HG03196 (cell line): Measurements from ENCODE around the gene XRRA1.

Source experiments
- ATAC-seq: cut with Tn5 transposase; IDR thresholded peaks from one replicate; pipeline ENCODE4 v1.9.1; 2021; ENCODE audit not compliant: unreplicated experiment

The XRRA1 gene

GRCh38 chr11:74950374-74950969, 1.6 kb upstream of the XRRA1 start:
- ATAC-seq, result no peak

DNA sequence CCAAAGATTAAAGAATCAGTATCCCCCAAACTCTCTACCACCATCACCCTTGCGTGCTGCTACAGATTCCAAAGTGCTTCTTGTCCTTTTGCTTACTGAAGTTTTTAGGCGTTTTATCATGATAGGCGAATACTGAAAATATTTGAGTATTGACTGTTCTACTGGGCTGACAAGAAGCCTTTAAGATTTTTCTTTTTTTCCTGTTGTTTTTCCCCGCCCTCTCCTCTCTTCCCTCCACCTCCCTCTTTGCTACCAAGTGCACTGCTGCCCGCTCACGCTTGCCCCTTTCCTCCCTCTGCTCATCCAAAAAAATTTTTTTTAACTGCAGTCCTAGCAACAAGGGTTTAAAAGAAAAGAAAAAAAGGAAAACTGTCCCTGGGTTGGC, 854 bp upstream of the XRRA1 start:
- no peak for ATAC-seq

DNA sequence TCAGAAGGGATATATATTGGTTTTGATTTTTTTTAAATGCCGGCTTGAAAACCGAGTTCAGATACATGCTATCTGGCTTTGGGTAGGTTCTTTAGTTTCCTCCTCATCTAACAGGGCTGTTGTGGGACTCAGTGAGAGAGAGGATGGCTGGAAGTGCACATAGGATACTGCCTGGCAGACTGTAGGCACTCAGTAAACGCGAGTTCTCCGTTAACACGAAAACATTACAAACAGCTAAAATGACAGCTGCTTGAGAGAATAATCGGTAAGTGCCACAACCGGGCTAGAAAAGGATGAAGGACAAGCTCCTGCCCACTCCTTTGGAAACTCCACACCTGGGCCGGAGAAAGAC, 369 bp downstream of the XRRA1 start:
- peak; percentile 15 for ATAC-seq

DNA sequence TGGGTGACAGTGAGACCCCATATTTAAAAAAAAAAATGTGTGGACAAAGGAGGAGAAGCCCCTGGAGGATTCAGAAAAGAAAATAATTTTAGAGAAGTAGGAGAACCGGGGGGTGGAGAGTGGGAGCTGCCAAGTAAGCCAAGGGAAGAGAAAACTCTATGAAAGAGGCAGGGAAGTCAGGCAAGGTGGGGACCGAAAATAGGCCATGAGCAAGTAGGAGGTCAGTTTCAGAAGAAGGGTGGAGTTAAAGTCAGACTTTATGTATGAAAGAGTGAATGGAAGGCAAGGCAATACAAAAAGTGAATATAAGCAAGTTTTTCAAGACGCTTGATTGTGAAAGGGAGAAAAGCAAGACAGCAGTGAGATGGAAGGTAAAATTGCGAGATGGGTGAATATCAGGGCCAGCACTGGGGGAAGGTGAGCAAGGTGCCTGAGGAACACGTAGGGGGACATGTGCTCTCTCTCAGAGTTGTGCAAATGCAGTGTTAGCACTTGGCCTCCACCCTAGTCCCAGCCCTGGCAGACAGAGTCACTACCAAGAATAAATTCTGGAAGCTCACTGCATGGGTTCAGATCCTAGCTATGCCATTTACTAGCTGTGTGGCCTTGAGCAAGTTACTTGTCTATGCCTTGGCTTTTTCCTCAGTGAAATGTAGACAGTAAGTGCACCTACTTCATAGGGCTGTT, 6.7 kb downstream of the XRRA1 start:
- ATAC-seq, result no peak

DNA sequence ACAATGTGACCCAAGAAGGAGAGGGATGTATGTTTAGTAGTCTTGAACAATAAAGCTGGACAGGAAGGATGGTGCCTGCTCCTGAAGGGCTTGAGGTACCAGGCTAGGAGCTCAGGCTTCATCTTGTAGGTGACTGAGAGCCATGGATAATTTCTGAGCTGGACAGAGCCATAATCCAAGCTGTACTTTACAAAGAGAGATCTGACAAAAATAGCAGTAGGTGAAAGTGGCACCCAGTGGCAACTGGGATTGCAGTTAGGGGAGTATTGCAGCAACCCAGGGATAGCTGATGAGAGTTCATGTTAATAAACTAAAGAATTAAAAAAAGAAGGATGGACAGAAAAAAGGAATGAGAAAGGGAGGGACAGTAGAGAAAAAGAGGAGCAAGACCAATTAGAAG, 7.4 kb downstream of the XRRA1 start:
- no peak for ATAC-seq

GRCh38 chr11:74937696-74938475, 11.0 kb downstream of the XRRA1 start:
- ATAC-seq, result no peak

GRCh38 chr11:74936976-74937375, 11.9 kb downstream of the XRRA1 start:
- no peak for ATAC-seq

DNA sequence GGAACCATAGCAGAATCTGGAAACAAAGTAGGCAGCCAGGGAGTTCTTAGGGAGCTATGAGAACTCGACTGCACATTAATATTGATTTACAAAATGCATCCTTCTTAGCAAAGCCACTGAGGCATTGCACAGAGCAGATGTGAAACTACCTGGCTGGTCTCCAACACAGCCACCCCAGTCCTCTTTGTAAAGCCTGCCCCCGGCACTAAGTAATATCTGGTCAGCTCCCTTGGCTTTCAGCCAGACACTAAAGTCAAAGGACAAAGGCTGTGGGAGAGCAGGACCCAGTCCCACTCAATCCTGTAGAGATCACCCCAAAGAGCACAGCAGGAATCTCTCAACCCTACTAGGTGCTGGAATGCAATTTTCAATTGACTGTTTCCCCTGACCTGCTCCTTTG, 12.8 kb downstream of the XRRA1 start:
- no peak for ATAC-seq

DNA sequence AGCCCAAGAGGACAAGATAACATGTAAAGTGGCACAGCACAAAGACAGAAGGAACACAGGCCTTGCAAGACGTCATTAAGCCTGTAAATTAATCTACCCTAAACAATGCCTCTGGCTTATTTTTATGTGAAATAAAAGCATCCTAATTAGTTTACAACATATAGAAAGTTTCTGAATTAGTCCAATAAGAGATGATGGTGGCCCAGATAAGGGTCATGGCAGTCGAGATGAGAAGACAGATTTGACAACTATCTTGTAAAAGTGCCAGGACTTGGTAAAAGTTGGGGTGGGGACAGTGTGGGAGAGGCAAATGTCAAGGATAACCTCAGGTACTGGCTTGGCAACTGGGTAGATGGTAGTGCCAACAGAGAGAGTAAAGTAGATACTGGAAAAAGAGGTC, 13.6 kb downstream of the XRRA1 start:
- ATAC-seq, result no peak

DNA sequence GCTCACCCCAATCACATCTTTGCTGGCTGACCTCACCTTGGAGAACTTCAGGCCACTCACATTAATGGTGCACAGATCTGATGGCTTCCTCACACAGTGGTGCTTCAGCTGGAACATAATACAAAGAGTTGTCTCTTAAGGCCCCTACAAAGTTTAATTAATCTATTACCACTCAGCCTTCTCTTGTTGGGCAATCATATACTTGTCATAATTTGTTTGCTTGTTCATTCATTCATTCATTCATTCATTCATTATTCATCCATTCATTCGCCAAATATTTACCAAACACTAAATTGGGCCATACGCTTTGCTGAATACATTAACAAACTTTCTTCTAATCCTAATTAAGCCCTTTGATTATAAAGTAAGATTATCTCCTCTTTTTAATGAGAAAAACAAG, 15.1 kb downstream of the XRRA1 start:
- ATAC-seq, result no peak

DNA sequence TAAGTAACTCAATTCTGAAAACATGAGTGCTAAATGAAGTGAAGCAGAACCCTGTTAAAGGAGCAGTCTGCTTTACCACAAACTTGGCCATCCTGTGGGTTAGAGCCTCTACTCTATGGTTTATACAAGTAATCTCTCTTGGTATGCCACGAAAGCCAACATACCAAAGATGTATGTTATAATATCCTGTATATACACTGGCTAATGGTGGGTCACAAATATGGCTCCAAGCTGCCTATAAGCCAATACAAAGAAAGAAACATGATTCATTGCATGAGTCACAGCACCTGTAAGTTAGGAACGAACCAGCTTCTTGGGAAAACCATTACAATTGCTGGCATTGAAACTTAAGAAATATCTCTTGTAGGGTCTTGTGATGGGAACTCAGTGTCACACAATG, 16.1 kb downstream of the XRRA1 start:
- no peak for ATAC-seq

DNA sequence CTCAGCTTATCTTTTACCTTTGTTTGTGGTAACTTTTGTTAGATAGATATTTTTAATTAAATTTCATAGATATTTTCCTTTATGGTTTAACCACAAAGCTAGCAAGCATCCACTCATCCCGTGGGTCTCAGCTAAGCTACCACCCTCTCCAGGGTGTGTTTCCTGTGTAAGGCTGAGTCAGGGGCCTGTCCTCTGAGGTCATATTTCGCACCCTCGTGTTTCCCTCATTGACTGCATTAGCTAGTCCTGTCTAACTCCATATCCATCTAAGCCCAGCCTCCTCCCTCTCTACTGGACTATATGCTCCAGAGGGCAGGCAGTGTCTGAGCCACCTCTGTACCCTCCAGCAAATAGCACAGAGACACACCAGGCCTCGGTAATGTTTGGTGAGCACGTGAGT, 16.7 kb downstream of the XRRA1 start:
- ATAC-seq, result no peak

DNA sequence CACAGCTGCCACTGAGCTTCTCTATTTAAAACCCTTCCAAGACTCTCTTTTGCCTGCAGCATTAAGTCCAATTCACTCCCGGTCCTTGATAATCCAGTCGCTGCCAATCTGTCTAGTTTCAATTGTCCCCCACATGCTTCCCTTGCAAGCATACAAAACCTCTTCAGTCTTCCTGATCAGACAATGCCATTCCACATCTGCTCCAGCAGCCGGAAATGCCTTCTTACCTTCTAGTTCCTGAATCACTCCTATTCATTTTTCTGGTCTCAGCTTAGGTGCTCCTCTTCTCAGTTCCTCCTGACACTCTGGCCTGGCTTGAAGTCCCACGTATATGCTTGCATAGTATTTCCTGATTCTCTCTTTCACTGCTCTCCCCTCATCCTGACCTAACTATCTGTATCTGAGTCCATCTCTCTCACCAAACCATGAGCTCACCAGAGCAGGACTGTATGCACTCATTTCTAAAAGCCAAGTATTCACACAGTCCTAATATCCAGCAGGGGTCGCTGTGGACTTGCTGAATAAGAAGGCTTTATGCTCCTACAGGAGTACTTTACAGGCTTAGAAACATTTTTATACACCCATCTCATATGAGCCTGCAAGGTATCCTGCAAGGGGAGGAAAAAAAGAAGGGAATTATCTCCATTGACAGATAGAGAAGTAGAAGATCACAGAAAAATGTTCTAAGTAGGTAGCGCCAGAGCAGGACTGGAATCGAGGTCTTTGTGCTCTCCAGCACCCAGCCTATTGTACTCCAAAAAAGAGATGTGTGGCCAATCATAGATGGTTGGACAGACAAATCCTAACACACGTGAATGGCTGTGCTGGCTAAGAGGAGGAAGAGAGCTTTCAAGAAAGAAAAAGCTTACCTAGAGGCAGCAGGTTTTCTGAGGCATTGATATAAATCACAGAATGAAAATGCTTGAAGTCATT, 19.2 kb downstream of the XRRA1 start:
- no peak for ATAC-seq

- no peak for ATAC-seq
These were observed 21.4 kb downstream of the XRRA1 start for GRCh38 chr11:74927496-74927895.

GRCh38 chr11:74926304-74927030, 22.4 kb downstream of the XRRA1 start:
- no peak for ATAC-seq

GRCh38 chr11:74925281-74925680, 23.6 kb downstream of the XRRA1 start:
- ATAC-seq, result no peak

GRCh38 chr11:74923125-74923524, 25.8 kb downstream of the XRRA1 start:
- ATAC-seq, result no peak

GRCh38 chr11:74909812-74910211, 39.1 kb downstream of the XRRA1 start:
- ATAC-seq, result no peak

GRCh38 chr11:74909385-74909784, 39.5 kb downstream of the XRRA1 start:
- ATAC-seq, result no peak

DNA sequence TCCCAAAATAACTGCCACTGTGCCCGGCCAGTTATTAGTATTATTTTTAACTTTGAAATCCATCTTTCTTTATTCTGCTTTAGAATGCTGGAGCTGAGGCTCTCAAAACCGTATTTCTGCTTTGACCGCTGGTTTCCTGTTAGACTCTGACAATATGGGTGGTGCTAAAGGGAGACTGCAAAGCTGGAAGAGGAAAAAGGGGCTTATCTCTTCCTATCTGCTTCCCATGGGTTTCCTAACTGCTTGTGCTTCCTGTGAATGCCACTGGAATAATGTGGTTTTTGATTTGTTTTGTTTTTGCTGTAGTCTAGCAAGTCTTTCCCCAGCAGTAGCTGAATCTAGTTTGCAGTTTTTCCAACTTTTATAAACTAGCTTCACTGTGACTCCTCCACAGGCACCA, 43.6 kb downstream of the XRRA1 start:
- ATAC-seq, result no peak

- no peak for ATAC-seq
These were observed 46.5 kb downstream of the XRRA1 start for GRCh38 chr11:74902342-74902741.
